ENCODE data around the gene NRROS.

DNA sequence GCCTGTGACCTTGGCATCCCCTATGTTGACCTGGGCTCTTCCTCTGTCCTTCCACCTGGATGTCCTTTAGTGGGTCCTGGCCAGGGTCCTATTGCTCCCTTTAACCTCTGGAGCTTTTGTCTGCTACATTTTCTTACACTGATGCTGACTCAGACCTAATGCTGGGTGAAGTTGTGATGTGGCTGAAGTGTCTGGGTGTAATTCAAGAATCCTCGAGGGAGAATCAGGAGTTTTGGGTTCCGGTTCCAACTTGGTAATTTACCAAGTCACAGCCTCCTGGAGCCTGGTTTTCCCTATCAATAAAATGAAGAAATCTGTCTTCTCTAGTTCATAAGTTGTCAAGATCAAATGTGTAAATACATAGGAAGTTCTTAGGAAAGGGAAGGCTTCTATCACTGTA, 46.9 kb downstream of the NRROS start:
- TF ChIP-seq, protein P1, sequence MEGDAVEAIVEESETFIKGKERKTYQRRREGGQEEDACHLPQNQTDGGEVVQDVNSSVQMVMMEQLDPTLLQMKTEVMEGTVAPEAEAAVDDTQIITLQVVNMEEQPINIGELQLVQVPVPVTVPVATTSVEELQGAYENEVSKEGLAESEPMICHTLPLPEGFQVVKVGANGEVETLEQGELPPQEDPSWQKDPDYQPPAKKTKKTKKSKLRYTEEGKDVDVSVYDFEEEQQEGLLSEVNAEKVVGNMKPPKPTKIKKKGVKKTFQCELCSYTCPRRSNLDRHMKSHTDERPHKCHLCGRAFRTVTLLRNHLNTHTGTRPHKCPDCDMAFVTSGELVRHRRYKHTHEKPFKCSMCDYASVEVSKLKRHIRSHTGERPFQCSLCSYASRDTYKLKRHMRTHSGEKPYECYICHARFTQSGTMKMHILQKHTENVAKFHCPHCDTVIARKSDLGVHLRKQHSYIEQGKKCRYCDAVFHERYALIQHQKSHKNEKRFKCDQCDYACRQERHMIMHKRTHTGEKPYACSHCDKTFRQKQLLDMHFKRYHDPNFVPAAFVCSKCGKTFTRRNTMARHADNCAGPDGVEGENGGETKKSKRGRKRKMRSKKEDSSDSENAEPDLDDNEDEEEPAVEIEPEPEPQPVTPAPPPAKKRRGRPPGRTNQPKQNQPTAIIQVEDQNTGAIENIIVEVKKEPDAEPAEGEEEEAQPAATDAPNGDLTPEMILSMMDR (IDR thresholded peaks at IDR 0.05), result no peak
- TF ChIP-seq EP300 (IDR thresholded peaks at IDR 0.05) (no peak), POLR2AphosphoS5 (IDR thresholded peaks at IDR 0.05) (no peak)
